Central memory CD8-positive, alpha-beta T cell (primary cell): Measurements from ENCODE around the gene EXOSC7.

Source experiments
- ATAC-seq: fragments of 150-1000 bp; cut with Tn5 transposase; replicated peaks from 2 replicates; pipeline ENCODE4 v1.10.0; 2022; ENCODE audit warnings: mild to moderate bottlenecking, moderate FRiP score, moderate number of reproducible peaks; ENCODE audit not compliant: poor library complexity, severe bottlenecking; ENCODE audit errors: extremely low read depth
- DNase-seq, 2 donors: peaks; one replicate each; pipeline ENCODE4 v3.0.0; 2021; ENCODE audit warnings: low spot score in 2 of 2
- H3K27ac Mint-ChIP-seq: one replicate; pipeline ENCODE4 v1.8.0; 2022; ENCODE audit warnings: low read depth, mild to moderate bottlenecking, moderate library complexity, mixed read lengths
- H3K27me3 Mint-ChIP-seq: one replicate; pipeline ENCODE4 v1.8.0; 2022; ENCODE audit warnings: mixed read lengths
- H3K36me3 Mint-ChIP-seq: one replicate; pipeline ENCODE4 v1.8.0; 2022; ENCODE audit warnings: mild to moderate bottlenecking, moderate library complexity, mixed read lengths; ENCODE audit not compliant: insufficient read depth
- H3K4me1 Mint-ChIP-seq: one replicate; pipeline ENCODE4 v1.8.0; 2022; ENCODE audit warnings: mixed read lengths
- H3K4me3 Mint-ChIP-seq: one replicate; pipeline ENCODE4 v1.8.0; 2022; ENCODE audit warnings: mild to moderate bottlenecking, moderate library complexity, mixed read lengths
- H3K9me3 Mint-ChIP-seq: one replicate; pipeline ENCODE4 v1.8.0; 2022; ENCODE audit warnings: mixed read lengths

The EXOSC7 gene

GRCh38 chr3:45057557-45057956 is 81.5 kb downstream of the EXOSC7 start:
- no peak overlapping the region for H3K4me3 Mint-ChIP-seq
- ATAC-seq (no peak), DNase-seq (no peak)
- H3K4me1 Mint-ChIP-seq, result no peaks in the 10 kb centered on the region
- H3K27me3 Mint-ChIP-seq, result peaks cover 22% of the 10 kb centered on the region
- no peak overlapping the region for H3K27ac Mint-ChIP-seq
- no peaks in the 10 kb centered on the region for H3K9me3 Mint-ChIP-seq
- H3K36me3 Mint-ChIP-seq, result no peaks in the 10 kb centered on the region

- Mint-ChIP-seq H3K36me3 (no peaks in the 10 kb centered on the region), H3K27ac (no peak overlapping the region), H3K4me3 (no peak overlapping the region), H3K9me3 (no peaks in the 10 kb centered on the region), H3K4me1 (no peaks in the 10 kb centered on the region), H3K27me3 (peaks cover 22% of the 10 kb centered on the region)
- DNase-seq (no peak), ATAC-seq (no peak)
These were observed 83.1 kb downstream of the EXOSC7 start for GRCh38 chr3:45059132-45059531.

GRCh38 chr3:45060165-45060892 is 84.3 kb downstream of the EXOSC7 start:
- peaks cover 10% of the 10 kb centered on the region for H3K4me1 Mint-ChIP-seq
- peaks cover 22% of the 10 kb centered on the region for H3K27me3 Mint-ChIP-seq

More at GRCh38 chr3:45060165-45060892, 84.3 kb downstream of the EXOSC7 start:
- Mint-ChIP-seq H3K36me3 (no peaks in the 10 kb centered on the region), H3K9me3 (no peaks in the 10 kb centered on the region), H3K4me3 (no peak overlapping the region), H3K27ac (no peak overlapping the region)
- no peak for DNase-seq
- ATAC-seq, result no peak
